BE2C (cell line): ENCODE measurements around the gene NUDT13.

ENCODE experiments used
- DNase-seq: peaks from one replicate; pipeline ENCODE4 v3.0.0-alpha.2; 2020
- H3K27me3 ChIP-seq: fragments of 250-450 bp; sonication (Bioruptor Pico); 2 replicates; pipeline ENCODE4 v1.5.1; 2020; ENCODE audit warnings: mild to moderate bottlenecking
- H3K36me3 ChIP-seq: fragments of 250-450 bp; sonication (Bioruptor Pico); 2 replicates; pipeline ENCODE4 v1.5.1; 2020; ENCODE audit warnings: mild to moderate bottlenecking
- H3K4me1 ChIP-seq: fragments of 250-450 bp; sonication (Bioruptor Pico); 2 replicates; pipeline ENCODE4 v1.5.1; 2020
- H3K4me3 ChIP-seq: 2 replicates; pipeline ENCODE4 v1.5.1; 2011; ENCODE audit warnings: low read depth, low read length
- H3K9me3 ChIP-seq: fragments of 250-450 bp; sonication (Bioruptor Pico); 2 replicates; pipeline ENCODE4 v1.5.1; 2020
- CTCF ChIP-seq: IDR thresholded peaks from 2 replicates; pipeline ENCODE4 v1.5.1; 2012; ENCODE audit warnings: mild to moderate bottlenecking, low read depth, low read length

Gene NUDT13

GRCh38 chr10:73152009-73152408 is 41.8 kb downstream of the NUDT13 start:
- DNase-seq = no peak
- H3K36me3 ChIP-seq = peaks cover 35% of the 10 kb centered on the region
- H3K9me3 ChIP-seq = no peaks in the 10 kb centered on the region
- H3K4me1 ChIP-seq = no peaks in the 10 kb centered on the region
- no peak overlapping the region for H3K4me3 ChIP-seq
- no peaks in the 10 kb centered on the region for H3K27me3 ChIP-seq
- no peak for TF ChIP-seq CTCF

- H3K27me3 ChIP-seq = no peaks in the 10 kb centered on the region
- no peak for TF ChIP-seq CTCF
- no peaks in the 10 kb centered on the region for H3K4me1 ChIP-seq
- H3K36me3 ChIP-seq = peaks cover 38% of the 10 kb centered on the region
- H3K4me3 ChIP-seq = no peak overlapping the region
- DNase-seq = no peak
- H3K9me3 ChIP-seq = no peaks in the 10 kb centered on the region
Observed at GRCh38 chr10:73156054-73156453, 45.8 kb downstream of the NUDT13 start.

GRCh38 chr10:73159038-73159648 is 48.9 kb downstream of the NUDT13 start:
- no peaks in the 10 kb centered on the region for H3K4me1 ChIP-seq

GRCh38 chr10:73161079-73161478 is 50.8 kb downstream of the NUDT13 start:
- H3K27me3 ChIP-seq = no peaks in the 10 kb centered on the region
- no peak overlapping the region for H3K4me3 ChIP-seq
- DNase-seq = no peak
- no peaks in the 10 kb centered on the region for H3K4me1 ChIP-seq
- H3K36me3 ChIP-seq = peaks cover 37% of the 10 kb centered on the region
- no peaks in the 10 kb centered on the region for H3K9me3 ChIP-seq
- no peak for TF ChIP-seq CTCF

More at GRCh38 chr10:73159038-73159648, 48.9 kb downstream of the NUDT13 start:
- DNase-seq = peak; percentile 54
- Histone ChIP-seq H3K4me3 (no peak overlapping the region), H3K27me3 (no peaks in the 10 kb centered on the region), H3K36me3 (peaks cover 39% of the 10 kb centered on the region), H3K9me3 (no peaks in the 10 kb centered on the region)
- TF ChIP-seq CTCF = peak; percentile 78

GRCh38 chr10:73161662-73162061 is 51.4 kb downstream of the NUDT13 start:
- Histone ChIP-seq H3K27me3 (no peaks in the 10 kb centered on the region), H3K9me3 (no peaks in the 10 kb centered on the region), H3K4me3 (no peak overlapping the region), H3K36me3 (peaks cover 33% of the 10 kb centered on the region), H3K4me1 (peaks cover under 1% of the 10 kb centered on the region; the same call in 1 of the 2 replicates)
- TF ChIP-seq CTCF = no peak
- no peak for DNase-seq

- no peaks in the 10 kb centered on the region for H3K9me3 ChIP-seq
- no peak overlapping the region for H3K4me3 ChIP-seq
- no peak for DNase-seq
- H3K4me1 ChIP-seq = peaks cover 4% of the 10 kb centered on the region
- H3K27me3 ChIP-seq = no peaks in the 10 kb centered on the region
- peaks cover 34% of the 10 kb centered on the region for H3K36me3 ChIP-seq
- no peak for TF ChIP-seq CTCF
Observed at GRCh38 chr10:73163096-73163495, 52.8 kb downstream of the NUDT13 start.
